IMR-90 (cell line): ENCODE measurements around the gene NPY4R2.
"Not testable (repeated sequence)": the region's sequence is repeated elsewhere in the genome, so short reads cannot be mapped to it uniquely, and the experiment has no call there.

Experiments used
- SMC3 ChIP-seq: fragments of 150-350 bp; IDR thresholded peaks from 2 replicates; pipeline ENCODE4 v1.6.1; 2016; ENCODE audit warnings: low read depth, mild to moderate bottlenecking, antibody characterized with exemption, low read length, moderate library complexity
- TF ChIP-seq, protein P1 (sequence below): conservative IDR thresholded peaks from 2 replicates; pipeline ENCODE4 v1.5.1; 2012; ENCODE audit warnings: mild to moderate bottlenecking, low read depth, low read length, improper control_type of control experiment

- TF ChIP-seq, protein P1, sequence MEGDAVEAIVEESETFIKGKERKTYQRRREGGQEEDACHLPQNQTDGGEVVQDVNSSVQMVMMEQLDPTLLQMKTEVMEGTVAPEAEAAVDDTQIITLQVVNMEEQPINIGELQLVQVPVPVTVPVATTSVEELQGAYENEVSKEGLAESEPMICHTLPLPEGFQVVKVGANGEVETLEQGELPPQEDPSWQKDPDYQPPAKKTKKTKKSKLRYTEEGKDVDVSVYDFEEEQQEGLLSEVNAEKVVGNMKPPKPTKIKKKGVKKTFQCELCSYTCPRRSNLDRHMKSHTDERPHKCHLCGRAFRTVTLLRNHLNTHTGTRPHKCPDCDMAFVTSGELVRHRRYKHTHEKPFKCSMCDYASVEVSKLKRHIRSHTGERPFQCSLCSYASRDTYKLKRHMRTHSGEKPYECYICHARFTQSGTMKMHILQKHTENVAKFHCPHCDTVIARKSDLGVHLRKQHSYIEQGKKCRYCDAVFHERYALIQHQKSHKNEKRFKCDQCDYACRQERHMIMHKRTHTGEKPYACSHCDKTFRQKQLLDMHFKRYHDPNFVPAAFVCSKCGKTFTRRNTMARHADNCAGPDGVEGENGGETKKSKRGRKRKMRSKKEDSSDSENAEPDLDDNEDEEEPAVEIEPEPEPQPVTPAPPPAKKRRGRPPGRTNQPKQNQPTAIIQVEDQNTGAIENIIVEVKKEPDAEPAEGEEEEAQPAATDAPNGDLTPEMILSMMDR: not testable (repeated sequence)
- TF ChIP-seq SMC3: not testable (repeated sequence)
These were observed 19.2 kb downstream of the NPY4R2 start for GRCh38 chr10:47937634-47938033.
